Measurements from ENCODE around the gene DRD4. TPM values are rescaled to one million over a fixed set of nuclear protein-coding genes. Genes with fewer than 3 reads are reported as not detected.

Gene DRD4
- total and polyA plus RNA-seq, 2 of the 8 experiments (the other 6 are each of a cell fraction or from before 2014, with no cell fraction given) = 3.4 to 4.9 TPM

GRCh38 chr11:616320-617198 is 20.5 kb upstream of the DRD4 start:
- TF ChIP-seq TAF7 (optimal IDR thresholded peaks at IDR 0.05; ENCODE audit: borderline replicate concordance, low read depth, low read length) (no peak), CTBP2 (IDR thresholded peaks at IDR 0.05; ENCODE audit: borderline replicate concordance, insufficient read depth, insufficient read length, low read length) (no peak), KDM4A (IDR thresholded peaks at IDR 0.05; ENCODE audit: low read depth, low read length, severe bottlenecking) (no peak), BACH1 (IDR thresholded peaks at IDR 0.05; ENCODE audit: low read length) (no peak), NRF1 (IDR thresholded peaks at IDR 0.05; ENCODE audit: low read depth, low read length) (no peak), CBX5 (IDR thresholded peaks at IDR 0.05; ENCODE audit: low read depth, low read length) (no peak), NANOG (IDR thresholded peaks at IDR 0.05; ENCODE audit: insufficient read depth, low read depth, low read length, poor library complexity, severe bottlenecking) (no peak), KDM5A (IDR thresholded peaks at IDR 0.05; ENCODE audit: low read length) (no peak), CBX8 (IDR thresholded peaks at IDR 0.05; ENCODE audit: borderline replicate concordance, low read depth, low read length) (no peak), CHD1 (IDR thresholded peaks at IDR 0.05; ENCODE audit: low read depth, low read length) (no peak), SIN3A (conservative IDR thresholded peaks at IDR 0.05 in 1 of 2, IDR thresholded peaks at IDR 0.05 in 1 of 2; ENCODE audit: low read depth in 1 of 2, low read length in 2 of 2) (no peak)
- no peak overlapping the region for H3K56ac ChIP-seq (replicated peaks; ENCODE audit: insufficient read length, low read depth, low read length)
- H2BK15ac ChIP-seq (ENCODE audit: low read length) = no peak overlapping the region
- H4K5ac ChIP-seq (ENCODE audit: insufficient read length, low read depth, low read length) = no peak overlapping the region
- peaks cover 0 to 15% (median 3%) of the 10 kb centered on the region in 4 experiments; a peak in 5 of 7 replicates for H3K4me1 ChIP-seq (replicated peaks in 1 of 4; ENCODE audit: control insufficient read depth in 3 of 4, insufficient read depth in 4 of 4, low read length in 3 of 4)
- H4K8ac ChIP-seq (ENCODE audit: extremely low read depth, insufficient read depth, low read length) = no peak overlapping the region
- H3K9me3 ChIP-seq (ENCODE audit: insufficient read depth in 2 of 2, low read depth in 1 of 2, low read length in 1 of 2) = no peaks in the 10 kb centered on the region
- H2BK5ac ChIP-seq (ENCODE audit: low read depth, low read length) = no peak overlapping the region
- ChIA-PET CTCF (ENCODE audit: partially characterized antibody) (interaction anchor here (0.9 kb wide), 1 partner anchor 10 kb away, joined by 4 read pairs; no protein-coding TSS in a partner anchor), POLR2A (ENCODE audit: partially characterized antibody) (interaction anchor here (1.2 to 1.5 kb wide), 5 partner anchors 10 to 59 kb away, joined by 3 to 8 read pairs (median 5); partner anchors contain the start of gene SCT)
- DNase-seq (ENCODE audit: low read depth in 1 of 2, low spot score in 2 of 2) (peak in 1 of 2 experiments; percentile 45), FAIRE-seq (no peak)
- whole genome bisulfite sequencing, 2 experiments (ENCODE audit: extremely low coverage in 1 of 2, insufficient coverage in 1 of 2, insufficient read length in 1 of 2, insufficient replicate concordance in 2 of 2, low coverage in 1 of 2, low lambda C conversion rate in 2 of 2, missing lambda C conversion rate in 1 of 2) = 88% methylated on average over 39 of the region's 39 CpGs; no CpG with 5 or more reads in 1 of the 2 experiments
- H3K18ac ChIP-seq (ENCODE audit: extremely low read depth, low read length) = no peak overlapping the region
- H4K91ac ChIP-seq (replicated peaks; ENCODE audit: insufficient read length, low read length) = no peak overlapping the region
- H3K4ac ChIP-seq (replicated peaks; ENCODE audit: insufficient read length, low read depth, low read length) = no peak overlapping the region
- H3K9ac ChIP-seq (replicated peaks in 1 of 4; ENCODE audit: extremely low read depth in 1 of 4, low read depth in 3 of 4, low read length in 3 of 4) = no peak overlapping the region
- peaks cover 3% of the 10 kb centered on the region for H3K79me1 ChIP-seq (ENCODE audit: low read depth, low read length)
- H2BK120ac ChIP-seq (replicated peaks; ENCODE audit: low read depth, low read length) = no peak overlapping the region
- H3K27me3 ChIP-seq (replicated peaks in 1 of 4; ENCODE audit: control insufficient read depth in 3 of 4, extremely low read depth in 1 of 4, insufficient read depth in 3 of 4, low read length in 3 of 4) = no peaks in the 10 kb centered on the region
- no peak overlapping the region for H2BK12ac ChIP-seq (ENCODE audit: low read depth, low read length)
- H3K36me3 ChIP-seq (ENCODE audit: control insufficient read depth in 2 of 4, insufficient read depth in 4 of 4, low read length in 3 of 4) = peaks cover 3 to 15% (median 8%) of the 10 kb centered on the region in 4 experiments; a peak in 5 of 8 replicates
- H3K23ac ChIP-seq (ENCODE audit: insufficient read length) = no peak overlapping the region
- H3K4me2 ChIP-seq (ENCODE audit: insufficient read depth in 1 of 2, low read depth in 2 of 2, low read length in 2 of 2) = peak overlapping the region in 1 of 2 experiments; percentile 44; a peak in 2 of 4 replicates
- H2AK5ac ChIP-seq (ENCODE audit: low read depth, low read length) = no peak overlapping the region
- no peak overlapping the region for H3K14ac ChIP-seq (ENCODE audit: insufficient read length)
- no peak overlapping the region for H2AFZ ChIP-seq (ENCODE audit: low read length)
- no peaks in the 10 kb centered on the region for H3K79me2 ChIP-seq (ENCODE audit: control insufficient read depth in 1 of 2, insufficient read depth in 2 of 2, low read length in 2 of 2)
- H3K23me2 ChIP-seq (ENCODE audit: low read depth, low read length) = peaks cover 3% of the 10 kb centered on the region; the same call in 1 of the 2 replicates
- H3K4me3 ChIP-seq (ENCODE audit: extremely low read depth in 1 of 4, insufficient read depth in 2 of 4, low read depth in 3 of 4, low read length in 4 of 4) = peak overlapping the region in 2 of 4 experiments; percentile 58 to 80; a peak in 4 of 8 replicates
- H3K27ac ChIP-seq (ENCODE audit: low read depth, low read length) = no peak overlapping the region
- H4K20me1 ChIP-seq (replicated peaks in 1 of 2; ENCODE audit: control insufficient read depth in 1 of 2, insufficient read depth in 2 of 2, low read length in 2 of 2) = peaks cover 17 to 23% of the 10 kb centered on the region in 2 experiments
- H2BK20ac ChIP-seq (ENCODE audit: low read length) = no peak overlapping the region

All from H1 (cell line).